GM10266 (cell line): Measurements from ENCODE around the gene MBTD1.

Experiments used
- DNase-seq: peaks from one replicate; pipeline ENCODE4 v3.0.0; 2012; ENCODE audit errors: extremely low spot score
- TF ChIP-seq, protein P1 (sequence below): IDR thresholded peaks from 2 replicates; pipeline ENCODE4 v1.5.1; 2012; ENCODE audit warnings: mild to moderate bottlenecking, low read depth; ENCODE audit not compliant: control insufficient read depth, insufficient read depth; ENCODE audit errors: missing control alignments

The MBTD1 gene

DNA sequence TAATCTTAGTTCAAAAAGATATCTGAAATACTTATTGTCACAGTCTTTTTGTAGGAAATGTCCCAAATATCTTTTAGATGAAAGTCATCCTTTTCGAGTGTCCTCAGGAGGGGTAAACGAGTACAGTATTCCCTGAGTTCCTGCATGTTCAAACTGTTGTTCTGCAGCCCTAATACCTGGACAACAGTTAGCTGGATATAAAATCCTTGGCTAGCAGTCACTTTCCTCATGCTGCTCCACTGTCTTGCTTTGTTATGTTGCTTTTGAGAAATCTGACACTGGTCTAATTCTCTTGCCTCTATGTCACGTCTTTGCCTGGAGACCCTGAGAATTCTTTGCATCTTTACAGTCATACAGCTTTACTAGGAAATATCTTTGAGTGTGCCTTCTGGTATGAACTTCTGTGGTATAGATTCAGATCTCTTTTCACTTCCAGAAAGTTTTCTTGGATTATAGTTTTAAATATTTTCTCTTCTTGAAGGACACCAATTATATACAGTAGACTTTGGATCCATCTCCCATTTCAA is 9.5 kb downstream of the MBTD1 start:
- DNase-seq, result no peak
- TF ChIP-seq, protein P1, sequence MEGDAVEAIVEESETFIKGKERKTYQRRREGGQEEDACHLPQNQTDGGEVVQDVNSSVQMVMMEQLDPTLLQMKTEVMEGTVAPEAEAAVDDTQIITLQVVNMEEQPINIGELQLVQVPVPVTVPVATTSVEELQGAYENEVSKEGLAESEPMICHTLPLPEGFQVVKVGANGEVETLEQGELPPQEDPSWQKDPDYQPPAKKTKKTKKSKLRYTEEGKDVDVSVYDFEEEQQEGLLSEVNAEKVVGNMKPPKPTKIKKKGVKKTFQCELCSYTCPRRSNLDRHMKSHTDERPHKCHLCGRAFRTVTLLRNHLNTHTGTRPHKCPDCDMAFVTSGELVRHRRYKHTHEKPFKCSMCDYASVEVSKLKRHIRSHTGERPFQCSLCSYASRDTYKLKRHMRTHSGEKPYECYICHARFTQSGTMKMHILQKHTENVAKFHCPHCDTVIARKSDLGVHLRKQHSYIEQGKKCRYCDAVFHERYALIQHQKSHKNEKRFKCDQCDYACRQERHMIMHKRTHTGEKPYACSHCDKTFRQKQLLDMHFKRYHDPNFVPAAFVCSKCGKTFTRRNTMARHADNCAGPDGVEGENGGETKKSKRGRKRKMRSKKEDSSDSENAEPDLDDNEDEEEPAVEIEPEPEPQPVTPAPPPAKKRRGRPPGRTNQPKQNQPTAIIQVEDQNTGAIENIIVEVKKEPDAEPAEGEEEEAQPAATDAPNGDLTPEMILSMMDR, result no peak

DNA sequence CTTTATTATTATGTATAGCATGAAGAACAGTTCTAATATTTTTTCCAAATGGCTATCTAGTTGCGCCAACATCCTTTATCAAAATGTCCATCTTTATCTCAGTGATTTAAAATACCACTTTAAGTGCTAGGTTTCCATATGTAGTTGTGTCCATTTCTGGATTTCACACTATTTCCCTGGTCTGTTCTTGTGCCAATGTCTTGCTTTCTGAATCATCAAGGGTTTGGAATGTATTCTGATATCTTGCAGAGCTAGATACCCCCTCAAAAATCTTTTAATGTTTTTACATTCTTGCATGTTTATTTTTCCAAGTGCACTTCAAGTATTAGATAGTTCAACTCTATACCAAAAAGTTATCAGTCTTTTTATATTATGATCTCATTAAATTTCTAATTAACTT is 14.3 kb downstream of the MBTD1 start:
- no peak for DNase-seq
- TF ChIP-seq, protein P1, result no peak

DNA sequence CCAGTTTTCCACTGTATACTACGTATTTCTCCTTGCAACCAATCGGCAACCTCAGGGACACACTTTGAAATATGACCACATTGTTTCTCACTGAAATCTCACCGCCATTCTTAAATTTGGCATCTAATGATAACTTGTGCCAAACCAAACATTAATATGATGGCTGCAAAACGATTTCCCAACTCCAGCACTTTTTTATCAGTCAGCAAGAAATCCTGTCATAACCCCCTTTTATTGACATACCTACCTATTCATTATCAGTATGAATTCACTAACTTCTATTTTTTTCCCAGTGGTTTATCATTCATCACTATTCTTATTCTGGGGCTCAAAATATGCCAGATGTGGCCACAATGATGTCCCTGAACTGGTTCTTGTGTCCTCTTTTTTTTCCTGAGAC is 15.8 kb downstream of the MBTD1 start:
- DNase-seq, result no peak
- TF ChIP-seq, protein P1, result no peak

DNA sequence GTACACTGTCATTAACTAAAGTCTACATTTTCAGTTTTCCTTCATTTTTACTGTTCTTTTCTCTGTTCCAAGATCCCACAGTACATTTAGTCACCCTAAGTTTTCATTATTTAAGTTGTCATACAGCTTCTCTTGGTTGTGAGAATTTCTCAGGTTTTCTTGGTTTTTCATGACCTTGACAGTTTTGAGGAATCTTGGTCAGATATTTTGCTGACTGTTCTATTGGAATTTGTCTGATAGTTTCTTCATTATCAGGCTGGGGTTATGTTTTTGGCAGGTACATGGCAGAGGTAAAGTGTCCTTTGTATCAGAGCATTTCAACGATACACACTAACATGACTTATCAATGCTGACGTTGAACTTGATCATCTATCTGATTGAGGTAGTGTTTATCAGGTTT is 19.6 kb downstream of the MBTD1 start:
- no peak for DNase-seq
- TF ChIP-seq, protein P1, result no peak

DNA sequence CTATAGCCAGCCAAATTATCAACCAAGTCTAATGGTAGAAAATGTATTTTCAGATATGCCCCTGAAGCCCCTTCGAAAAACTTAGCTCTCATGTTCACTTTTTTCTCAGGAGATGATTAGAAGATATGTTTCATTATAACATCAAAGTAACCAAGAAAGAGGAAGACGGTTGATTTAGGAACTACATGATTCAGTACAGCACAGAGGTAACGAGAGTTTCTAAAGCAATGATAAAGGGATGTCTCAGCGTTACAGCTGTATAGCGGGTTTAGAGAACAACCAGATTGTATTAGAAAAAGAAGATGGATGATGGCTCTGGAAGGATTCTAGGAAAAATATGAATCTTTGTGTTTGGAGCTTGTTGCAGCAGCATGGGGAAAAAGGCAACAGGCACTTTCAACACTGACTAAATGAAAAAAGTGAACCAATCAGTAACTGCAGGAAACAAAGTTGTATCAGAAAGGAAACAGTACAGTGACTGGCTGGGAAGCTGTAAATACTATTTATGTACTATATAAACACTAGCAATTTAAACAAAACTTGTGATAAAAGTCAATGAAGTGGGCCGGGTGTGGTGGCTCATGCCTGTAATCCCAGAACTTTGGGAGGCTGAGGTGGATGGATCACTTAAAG is 21.5 kb downstream of the MBTD1 start:
- DNase-seq, result peak; percentile 28
- TF ChIP-seq, protein P1, result no peak

DNA sequence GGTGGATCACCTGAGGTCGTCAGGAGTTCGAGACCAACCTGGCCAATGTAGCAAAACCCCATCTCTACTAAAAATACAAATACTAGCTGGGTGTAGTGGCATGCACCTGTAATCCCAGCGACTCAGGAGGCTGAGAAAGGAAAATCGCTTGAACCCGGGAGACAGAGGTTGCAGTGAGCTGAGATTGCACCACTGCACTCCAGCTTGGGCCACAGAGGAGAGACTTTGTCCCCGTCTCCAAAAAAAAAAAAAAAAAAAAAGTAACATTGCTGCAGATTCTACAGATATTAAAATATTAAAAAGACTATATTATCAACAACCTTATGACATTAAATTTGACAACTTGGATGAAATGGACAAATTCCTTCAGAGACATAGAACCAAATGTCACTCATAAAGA is 25.7 kb downstream of the MBTD1 start:
- TF ChIP-seq, protein P1, result no peak
- no peak for DNase-seq

DNA sequence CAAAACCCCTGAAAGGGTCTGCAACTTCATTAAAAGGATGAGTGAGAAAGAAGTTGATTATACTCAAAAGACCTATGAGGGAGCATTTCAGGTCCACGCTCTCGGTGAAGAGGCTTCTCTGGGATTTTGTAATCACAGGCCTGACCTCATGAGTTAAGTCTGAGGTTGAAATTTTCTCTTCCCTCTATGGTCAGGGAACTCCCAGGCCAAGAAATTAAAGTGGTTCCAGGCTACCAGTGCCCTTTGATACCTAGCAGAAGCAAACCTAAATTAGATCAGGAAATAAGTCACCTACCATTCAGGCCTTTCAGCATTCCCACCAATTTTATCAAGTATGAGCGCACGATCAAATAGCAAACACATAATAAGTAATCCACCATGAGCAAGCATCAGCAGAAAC is 27.9 kb downstream of the MBTD1 start:
- no peak for DNase-seq
- TF ChIP-seq, protein P1, result no peak
